HuH-7.5 (cell line): ENCODE data around the gene GMCL1.
A peak's percentile ranks its signal among the peaks of the same experiment; 100 is the strongest.
"Not testable (repeated sequence)": the region's sequence is repeated elsewhere in the genome, so short reads cannot be mapped to it uniquely, and the experiment has no call there.

Source experiments
- DNase-seq: peaks from one replicate; pipeline ENCODE4 v3.0.0; 2011; ENCODE audit warnings: low spot score

GMCL1 gene

DNA sequence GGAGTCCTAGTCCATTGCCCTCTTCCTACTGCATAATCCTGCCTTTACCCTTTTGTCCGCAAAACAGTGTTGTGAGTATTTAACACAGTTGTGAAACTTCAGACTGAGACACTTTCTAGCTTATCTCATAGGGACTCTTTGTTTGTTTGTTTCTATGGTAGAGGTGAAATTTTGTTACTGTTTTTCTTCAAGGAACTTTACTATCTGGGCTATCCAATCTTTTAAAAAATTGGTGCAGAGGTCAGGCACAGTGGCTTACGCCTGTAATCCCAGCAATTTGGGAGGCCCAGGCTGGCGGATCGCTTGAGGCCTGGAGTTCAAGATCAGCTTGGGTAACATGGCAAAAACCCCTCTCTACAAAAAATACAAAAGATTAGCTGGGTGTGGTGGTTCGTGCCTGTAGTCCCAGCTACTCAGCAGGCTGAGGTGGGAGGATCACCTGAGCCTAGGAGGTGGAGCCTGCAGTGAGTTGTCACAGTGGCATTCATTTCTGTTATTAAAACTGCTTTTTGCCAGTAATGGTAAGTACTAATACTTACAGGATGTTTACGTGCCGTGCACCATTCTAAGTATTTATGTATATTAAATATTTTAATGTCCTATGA, 18.8 kb downstream of the GMCL1 start:
- no peak for DNase-seq

DNA sequence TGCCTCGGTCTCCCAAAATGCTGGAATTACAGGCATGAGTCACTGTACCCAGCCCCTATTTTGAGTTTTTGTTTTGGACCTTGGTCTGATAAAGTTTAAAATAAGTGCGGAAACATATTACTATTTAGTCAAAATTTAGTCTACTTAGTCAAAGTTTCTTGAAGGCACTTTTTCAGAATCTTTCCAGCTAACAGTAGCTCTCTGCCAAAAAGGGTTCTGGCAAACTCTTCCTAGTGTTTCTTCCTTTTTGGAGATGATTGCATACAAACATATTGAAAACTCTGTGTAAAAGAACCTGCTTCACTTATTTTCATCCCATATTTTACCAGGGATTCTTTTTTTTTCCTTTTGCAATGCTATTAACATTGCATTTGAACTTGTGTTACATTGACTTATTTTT, 28.8 kb downstream of the GMCL1 start:
- no peak for DNase-seq

DNA sequence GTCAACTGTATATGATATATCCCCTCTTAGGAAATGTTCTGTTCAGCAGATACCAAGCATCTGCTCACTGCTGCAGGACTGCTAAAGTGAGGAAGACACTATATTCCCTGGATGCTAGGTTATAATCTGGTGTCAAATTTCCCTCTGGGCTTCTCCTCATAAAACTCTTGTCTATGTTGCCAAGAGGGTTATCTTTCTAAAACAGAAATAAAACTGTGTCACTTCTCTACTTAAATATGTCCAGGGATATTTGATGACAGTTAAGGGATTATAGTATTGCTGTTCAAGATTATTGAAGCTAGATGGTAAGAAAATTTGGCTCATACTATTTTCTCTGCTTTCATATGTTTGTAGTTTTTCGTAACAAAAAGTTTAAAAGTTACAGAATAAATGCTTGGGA, 33.8 kb downstream of the GMCL1 start:
- DNase-seq = no peak

DNA sequence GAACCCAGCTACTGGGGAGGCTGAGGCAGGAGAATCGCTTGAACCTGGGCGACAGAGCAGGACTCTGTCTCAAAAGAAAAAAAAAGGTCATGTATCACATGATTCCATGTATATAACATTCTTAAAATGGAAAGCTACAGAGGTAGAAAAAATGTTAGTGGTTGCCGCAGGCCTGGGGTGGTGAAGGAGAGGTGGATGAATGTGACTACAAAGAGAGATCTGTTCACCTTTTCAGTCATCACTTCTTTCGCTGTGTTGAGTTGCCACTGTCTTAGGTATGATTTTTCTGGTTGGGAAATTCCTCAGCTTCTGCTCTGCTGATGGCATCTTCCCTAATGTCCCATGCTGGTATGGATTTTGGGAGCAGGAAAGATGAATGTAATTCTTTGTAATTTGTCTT, 59.0 kb downstream of the GMCL1 start:
- DNase-seq = no peak

DNA sequence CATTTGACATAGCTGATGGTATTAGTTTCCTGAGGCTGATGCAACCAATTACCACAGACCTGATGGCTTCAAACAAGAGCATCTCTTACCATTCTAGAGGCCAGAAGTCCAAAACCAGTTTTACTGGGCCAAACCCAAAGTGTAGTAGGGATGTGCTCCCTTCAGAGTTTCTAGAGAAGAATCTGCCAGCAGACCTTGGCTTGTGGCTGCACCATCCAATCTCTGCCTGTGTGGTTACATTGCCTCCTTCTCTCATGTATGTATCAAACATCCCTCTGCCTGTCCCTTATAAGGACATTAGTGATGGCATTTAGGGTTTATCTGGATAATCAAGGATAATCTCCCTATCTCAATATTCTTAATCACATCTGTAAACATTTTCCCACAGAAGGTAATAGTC, 59.8 kb downstream of the GMCL1 start:
- DNase-seq = no peak

DNA sequence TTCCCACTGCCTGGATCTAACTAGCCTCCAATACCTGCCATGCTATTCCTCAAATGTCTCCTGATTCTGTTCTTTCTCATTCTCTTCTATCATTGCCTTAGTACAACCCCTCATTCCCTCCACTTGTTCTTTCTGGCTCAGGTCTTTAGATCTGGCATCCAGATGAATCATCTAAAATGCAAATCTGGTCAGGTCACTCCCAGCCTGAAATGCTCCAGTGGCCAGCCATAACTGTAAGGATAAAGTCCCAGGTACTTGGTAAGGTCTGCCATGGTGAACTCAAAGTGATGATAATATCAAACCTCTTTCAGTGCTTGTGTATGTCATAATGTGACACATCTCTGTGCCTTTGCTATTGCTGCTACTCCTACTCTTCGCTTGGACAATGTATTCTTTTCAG, 61.4 kb downstream of the GMCL1 start:
- no peak for DNase-seq

DNA sequence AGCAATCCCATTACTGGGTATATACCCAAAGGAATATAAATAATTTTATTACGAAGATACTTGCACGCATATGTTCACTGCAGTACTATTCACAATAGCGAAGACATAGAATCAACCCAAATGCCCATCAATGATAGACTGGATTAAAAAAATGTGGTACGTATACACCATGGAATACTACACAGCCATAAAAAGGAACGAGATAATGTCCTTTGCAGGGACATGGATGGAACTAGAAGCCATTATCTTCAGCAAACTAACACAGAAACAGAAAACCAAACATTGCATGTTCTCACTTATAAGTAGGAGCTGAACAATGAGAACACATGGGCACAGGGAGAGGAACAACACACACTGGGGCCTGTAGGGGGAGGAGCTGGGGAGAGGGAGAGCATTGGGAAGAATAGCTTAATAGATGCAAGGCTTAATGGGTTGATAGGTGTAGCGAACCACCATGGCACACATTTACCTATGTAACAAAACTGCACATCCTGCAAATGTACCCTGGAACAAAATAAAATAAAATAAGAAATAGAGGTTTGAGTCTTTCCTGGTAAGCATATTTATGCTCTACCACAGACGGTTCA, 63.5 kb downstream of the GMCL1 start:
- not testable (repeated sequence) for DNase-seq

DNA sequence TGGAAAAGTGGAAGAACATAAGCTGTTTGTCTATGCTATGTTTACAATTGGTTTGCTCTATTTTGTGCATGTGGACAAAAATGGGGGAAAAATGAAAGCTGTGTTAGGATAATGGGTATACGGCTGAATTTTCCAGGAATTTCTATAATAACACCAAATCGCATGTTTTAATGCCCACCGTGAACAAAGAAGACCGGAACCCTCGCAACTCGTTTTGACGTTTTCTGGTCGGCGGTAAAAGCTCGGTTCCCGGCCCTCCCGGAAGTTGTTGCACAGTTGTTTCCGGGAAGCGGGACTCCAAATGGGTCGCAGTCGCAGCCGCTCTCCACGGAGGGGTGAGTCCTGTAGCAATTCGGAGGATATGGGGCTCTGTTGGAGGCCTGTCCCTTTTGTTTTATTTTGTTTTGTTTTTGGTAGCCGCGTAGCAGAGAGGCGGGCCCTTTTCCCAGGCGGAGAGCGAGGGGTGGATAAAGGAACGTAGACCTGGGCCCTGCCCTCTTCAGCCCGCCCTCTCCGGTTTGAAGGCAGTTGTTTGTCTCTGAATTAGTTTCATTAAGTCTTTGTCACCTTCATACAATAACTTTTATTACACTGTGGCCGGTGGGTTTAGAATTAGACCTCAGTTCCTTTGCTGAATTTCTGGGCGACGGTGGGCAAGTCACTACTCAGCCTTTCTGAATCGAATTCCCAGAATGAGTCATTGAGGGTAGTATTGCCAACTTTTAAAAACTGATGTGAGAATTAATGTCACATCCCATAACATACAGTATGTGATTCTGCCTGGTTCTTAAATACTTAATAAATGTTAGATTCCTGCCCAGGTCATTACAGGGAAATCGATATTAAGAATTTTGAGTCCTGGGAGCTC, 64.5 kb downstream of the GMCL1 start, which contains the start of gene SNRNP27:
Gene SNRNP27, plus strand, starts transcription at position 273 of the 868 bp plus-strand sequence. Its CDS starts 29 bp downstream, at position 302.
- peak; percentile 54 for DNase-seq

DNA sequence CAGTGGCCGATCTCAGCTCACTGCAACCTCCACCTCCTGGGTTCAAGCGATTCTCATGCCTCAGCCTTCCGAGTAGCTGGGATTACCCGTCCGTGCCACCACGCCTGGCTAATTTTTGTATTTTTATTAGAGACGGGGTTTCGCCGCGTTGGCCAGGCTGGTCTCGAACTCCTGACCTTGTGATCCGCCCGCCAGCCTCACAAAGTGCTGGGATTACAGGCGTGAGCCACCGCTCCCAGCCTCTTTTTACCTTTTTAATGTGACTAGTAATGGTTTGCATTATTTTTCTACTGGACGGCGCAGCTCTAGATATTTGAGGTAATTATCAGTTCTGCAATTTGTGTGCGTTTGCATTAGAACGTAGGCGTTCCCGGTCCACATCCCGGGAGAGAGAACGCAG, 65.3 kb downstream of the GMCL1 start:
- DNase-seq = not testable (repeated sequence)

DNA sequence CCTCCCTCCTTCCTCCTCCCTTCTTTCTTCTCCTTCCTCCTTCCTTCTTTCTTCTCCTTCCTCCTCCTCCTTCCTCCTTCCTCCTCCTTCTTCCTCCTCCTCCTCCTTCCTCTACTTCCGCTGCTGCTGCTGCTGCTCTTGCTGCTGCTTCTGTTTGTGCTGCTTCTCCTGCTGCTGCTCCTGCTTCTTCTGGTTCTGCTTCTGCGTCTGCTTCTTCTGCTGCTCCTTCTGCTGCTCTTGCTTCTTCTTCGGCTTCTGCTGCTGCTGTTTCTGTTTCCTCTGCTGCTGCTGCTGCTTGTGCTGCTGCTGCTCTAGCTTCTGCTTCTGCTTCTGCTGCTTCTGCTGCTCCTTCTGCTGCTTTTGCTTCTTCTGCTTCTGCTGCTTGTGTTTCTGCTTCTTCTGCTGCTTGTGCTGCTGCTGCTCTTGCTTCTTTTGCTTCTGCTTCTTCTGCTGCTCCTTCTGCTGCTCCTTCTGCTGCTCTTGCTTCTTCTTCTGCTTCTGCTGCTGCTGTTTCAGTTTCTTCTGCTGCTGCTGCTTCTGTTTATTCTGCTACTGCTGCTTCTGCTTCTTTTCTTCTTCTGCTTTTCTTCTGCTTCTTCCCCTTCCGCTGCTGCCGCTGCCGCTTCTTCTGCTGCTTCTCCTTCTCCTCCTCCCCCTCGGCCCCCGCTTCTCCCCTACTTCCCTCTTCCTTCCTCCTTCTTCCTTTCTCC, 72.9 kb downstream of the GMCL1 start:
- no peak for DNase-seq

DNA sequence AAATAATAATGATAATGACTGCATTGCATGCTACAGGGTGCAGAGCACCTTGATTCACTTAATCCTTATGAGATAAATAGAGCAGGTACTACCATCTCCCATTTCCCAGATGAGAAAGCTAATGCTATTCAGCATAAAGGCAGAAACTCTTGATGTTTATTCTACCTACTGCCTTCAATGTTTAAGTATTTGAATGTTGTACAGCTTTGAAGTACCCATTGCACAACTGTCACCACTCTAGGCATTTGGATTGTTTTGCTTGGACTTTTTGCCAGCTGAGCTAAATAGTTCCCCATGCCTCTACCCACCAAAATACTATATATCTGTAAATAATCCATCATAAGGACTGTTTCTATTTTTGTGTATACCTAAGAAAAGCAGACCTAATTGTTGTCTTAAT, 77.8 kb downstream of the GMCL1 start:
- DNase-seq = no peak

DNA sequence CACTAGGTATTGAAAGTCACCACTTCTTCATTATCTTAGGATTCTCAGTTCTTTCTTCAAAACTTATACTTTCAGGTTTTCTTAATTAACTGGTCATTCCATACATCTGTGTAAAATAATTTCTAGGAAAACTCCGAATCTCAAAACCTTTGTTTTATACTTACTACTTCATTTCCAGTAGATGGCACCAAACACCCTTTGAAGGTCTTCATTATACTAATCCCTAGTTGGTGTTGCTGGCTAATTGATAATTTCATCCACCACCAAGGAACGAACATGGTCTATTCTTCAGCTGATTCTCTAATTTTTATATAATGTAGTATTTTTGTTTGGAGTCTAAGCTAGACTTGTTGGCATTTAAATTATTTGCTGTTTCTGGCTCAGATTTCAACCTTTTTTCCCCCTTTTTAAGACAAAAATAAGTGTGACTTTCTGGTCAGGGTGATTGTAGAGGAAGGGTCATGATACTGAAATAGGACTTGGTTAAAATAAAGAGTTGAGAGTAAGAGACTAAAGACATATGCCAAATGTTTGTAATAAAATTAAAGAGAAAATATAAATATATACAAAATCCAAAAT, 82.6 kb downstream of the GMCL1 start:
- peak; percentile 28 for DNase-seq

DNA sequence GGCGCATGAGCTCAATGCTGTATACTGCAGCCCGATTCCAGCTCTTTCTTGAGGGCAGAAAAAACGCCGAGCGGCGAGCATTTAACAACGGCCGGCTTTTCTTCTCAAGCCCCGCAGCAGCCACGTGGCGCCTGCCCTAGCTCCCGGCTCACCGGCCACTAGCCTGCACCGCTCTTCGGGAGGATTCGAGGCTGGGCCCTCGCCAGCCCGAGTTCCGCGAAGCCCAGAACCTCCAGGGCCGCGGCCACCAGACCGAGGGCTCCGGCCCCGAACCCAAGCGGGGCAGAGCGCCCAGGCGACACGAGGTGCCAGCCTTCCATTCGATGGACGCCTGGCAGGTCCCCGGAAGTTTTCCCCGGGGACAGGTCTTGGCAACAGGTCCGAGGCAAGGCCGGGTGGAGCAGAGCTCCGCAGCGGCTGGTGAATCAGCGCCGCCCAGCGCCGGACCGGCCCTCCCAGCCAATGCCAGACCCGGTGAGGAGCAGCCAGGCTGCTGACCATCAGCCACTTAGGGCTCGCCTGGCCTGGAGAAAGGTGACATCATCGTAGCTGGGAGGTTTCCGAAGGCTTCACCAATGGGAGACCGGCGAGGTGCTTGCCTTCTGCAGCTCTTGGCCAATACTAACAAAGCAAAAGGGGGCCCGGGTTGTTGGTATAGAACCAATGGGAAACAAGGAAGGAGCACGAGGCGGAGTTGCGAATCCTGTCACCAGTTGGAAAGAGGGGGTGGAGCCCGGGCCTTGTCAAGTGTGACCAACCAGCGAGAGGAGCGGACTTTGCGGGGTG, 84.9 kb downstream of the GMCL1 start:
- DNase-seq = peak; percentile 92

DNA sequence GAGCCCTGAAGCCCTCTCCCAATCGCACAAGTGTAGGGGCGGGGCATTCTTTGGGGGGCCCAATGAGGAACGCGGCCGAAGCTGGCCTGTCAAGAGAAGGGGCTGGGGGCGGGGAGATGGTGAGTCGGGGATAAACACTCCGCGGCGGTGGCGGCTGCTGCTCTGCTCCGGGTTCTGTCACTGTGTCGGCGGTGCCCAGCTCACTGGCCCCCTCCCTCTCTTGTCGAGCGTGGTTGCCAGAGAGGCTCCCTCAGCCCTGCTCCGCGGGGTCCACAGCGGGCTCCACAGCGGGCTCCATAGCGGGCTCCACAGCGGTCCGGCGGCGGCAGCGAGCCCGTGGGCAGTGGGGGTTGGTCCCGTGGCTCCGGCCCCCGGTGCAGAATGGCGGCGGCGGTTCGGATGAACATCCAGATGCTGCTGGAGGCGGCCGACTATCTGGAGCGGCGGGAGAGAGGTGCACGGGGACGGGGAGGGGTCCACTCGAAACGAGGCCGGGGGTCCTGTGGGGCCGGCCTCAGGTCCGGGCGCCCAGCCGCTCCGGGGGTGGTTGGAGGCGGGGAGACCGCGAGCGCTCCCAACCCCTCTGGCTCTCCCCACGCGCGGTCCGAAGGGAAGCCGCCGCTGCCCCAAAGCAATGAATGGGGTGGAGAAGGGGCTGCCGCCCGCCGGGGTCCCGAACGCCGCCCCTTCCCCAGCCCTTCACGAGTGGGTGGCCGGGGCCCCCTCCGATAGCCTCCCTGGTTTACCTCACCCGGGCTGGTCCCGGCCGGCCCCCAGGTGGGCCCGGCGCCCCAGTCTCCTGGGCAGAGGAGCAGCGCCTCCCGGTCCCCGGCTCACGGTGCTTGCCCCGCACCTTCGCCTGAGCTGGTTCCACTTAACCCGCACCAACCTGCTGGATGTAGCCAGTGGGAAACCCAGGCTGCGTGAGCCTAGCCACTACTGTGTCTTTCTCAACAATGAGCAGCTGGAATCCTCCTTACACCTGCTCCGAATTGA, 85.8 kb downstream of the GMCL1 start, which contains the start of gene MXD1:
Gene MXD1, plus strand, starts transcription at position 160 of the 996 bp plus-strand sequence. Its CDS starts 222 bp downstream, at position 382.
- DNase-seq = no peak

DNA sequence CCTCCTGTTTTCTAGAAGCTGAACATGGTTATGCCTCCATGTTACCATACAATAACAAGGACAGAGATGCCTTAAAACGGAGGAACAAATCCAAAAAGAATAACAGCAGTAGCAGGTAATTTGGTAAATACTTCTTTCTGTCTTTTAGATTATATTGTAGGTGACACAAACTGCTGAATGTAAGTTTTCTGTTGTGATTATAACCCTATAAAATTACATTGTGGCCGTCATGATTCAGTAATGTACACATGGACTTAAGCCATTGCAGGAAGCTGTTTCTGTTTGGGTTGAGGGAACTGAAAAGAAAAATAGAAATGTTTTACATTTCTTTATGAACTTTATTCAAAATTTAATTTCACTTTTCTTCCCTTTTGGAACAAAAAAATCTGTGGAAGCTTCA, 86.6 kb downstream of the GMCL1 start:
- no peak for DNase-seq

DNA sequence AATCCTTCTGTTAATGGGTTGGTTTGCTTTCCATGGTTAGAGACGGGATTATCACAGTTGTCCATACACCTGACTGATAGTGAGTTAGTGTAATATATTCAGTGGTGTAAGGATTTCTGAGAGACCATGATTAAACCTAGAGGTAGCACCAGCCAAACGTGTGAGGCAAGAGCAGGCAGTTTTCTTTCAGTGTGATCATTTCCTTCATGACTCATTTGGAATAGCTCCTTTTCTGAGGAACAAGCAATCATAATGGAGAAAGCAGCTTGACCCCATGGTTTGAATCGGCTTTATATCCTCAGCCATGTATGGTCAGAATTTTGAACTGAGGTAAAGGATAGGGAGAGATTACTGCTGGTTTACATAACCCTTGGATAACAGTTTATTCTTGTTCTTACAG, 88.4 kb downstream of the GMCL1 start:
- no peak for DNase-seq

DNA sequence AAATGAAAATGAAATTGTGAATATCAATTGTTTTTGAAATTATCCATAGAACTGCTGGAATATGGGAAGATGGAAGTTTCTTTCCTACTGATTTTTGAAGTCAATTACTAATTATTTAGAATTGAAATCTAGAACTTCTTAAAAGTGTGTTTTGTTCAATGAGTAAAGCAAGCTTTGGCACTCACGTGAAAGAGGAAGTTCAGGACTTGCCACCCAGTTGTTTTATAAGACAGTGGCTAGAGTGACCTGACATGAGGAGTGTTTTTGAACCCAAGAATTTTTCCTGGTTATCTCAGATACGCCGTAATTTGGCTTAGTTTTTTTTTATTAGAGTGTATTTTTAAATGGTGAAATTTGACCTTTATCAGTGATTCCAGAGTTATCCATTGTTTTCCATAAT, 88.9 kb downstream of the GMCL1 start:
- no peak for DNase-seq

DNA sequence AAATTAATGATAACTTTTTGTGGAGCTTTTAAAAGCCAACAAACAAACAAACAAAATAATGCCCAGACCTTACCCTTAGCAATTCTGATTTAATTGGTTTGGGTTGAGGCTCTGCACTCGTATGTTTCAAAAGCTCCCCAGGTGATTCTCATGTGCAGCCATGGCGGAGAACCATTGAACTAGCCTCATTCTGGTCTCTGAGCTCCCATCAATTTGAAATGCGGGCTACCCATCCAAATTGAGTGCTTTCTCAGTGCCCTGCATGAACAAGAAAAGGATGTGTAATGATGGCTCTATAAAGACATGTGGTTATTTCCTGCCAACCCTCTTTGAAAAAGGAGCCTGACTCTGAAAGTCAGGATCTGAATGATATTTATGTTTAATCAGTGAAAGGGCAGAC, 93.7 kb downstream of the GMCL1 start:
- no peak for DNase-seq

DNA sequence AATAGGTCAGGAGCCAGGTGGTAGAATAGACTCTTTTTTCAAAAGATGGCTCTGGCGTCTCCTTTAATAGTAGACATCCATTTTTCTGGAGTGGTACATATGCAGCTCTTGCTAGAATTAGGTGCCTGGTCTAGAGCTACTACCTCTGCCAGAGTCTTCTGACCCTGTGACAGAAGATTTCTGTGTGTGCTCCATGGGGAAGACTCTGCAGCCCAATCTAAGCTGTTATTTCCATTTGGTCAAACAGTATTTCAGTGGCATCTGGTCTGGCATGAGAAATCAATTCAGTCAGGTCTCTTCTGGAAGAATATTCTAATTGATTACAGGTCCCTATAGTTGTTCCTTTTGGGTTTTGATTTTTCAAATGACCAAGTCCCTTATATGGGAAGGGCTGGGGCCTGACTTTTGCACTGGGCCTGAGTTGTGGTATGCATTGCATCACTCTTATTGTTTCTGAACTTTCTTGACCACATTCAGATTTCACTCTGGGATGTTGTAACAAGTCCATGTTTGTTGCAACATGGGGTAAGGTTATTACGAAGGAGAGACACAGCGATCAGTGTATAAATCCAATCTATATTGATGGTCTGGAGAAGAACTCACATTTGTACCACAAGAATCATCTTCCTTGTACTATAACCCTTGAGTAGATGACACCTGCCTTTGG, 97.5 kb downstream of the GMCL1 start:
- no peak for DNase-seq
